HL-60 (cell line): Measurements from ENCODE around the gene ENGASE.
A peak's percentile ranks its signal among the peaks of the same experiment; 100 is the strongest.

Experiments
- DNase-seq, 2 experiments: peaks; one replicate each; pipeline ENCODE4 v3.0.0-alpha.2; 2010 to 2020; ENCODE audit warnings: low read depth in 1 of 2, low spot score in 1 of 2
- H3K27ac ChIP-seq: fragments of 250-450 bp; sonication (Bioruptor Pico); replicated peaks from 2 replicates; pipeline ENCODE4 v1.5.1; 2020; ENCODE audit warnings: mild to moderate bottlenecking, moderate library complexity
- H3K27me3 ChIP-seq: fragments of 250-450 bp; sonication (Bioruptor Pico); 2 replicates; pipeline ENCODE4 v1.5.1; 2021; ENCODE audit warnings: mild to moderate bottlenecking, moderate library complexity; ENCODE audit not compliant: insufficient read depth, poor library complexity, severe bottlenecking
- H3K4me3 ChIP-seq: replicated peaks from 2 replicates; pipeline ENCODE4 v1.5.1; 2011; ENCODE audit warnings: mild to moderate bottlenecking, control low read depth, low read length; ENCODE audit not compliant: insufficient read depth
- CTCF ChIP-seq: IDR thresholded peaks from one replicate; pipeline ENCODE4 v1.5.1; 2011; ENCODE audit warnings: low read length, control low read depth, inconsistent platforms; ENCODE audit not compliant: insufficient read depth
- GABPA ChIP-seq: IDR thresholded peaks from 2 replicates; pipeline ENCODE4 v1.6.1; 2012; ENCODE audit warnings: low read depth
- POLR2AphosphoS5 ChIP-seq: IDR thresholded peaks from 2 replicates; pipeline ENCODE4 v1.6.1; 2012; ENCODE audit warnings: low read depth
- SPI1 ChIP-seq: IDR thresholded peaks from 2 replicates; pipeline ENCODE4 v1.6.1; 2012; ENCODE audit warnings: low read depth, mild to moderate bottlenecking, borderline replicate concordance
- TF ChIP-seq, protein P1 (sequence below): IDR thresholded peaks from 2 replicates; pipeline ENCODE4 v1.6.1; 2012; ENCODE audit warnings: low read depth; ENCODE audit not compliant: insufficient replicate concordance

The ENGASE gene

DNA sequence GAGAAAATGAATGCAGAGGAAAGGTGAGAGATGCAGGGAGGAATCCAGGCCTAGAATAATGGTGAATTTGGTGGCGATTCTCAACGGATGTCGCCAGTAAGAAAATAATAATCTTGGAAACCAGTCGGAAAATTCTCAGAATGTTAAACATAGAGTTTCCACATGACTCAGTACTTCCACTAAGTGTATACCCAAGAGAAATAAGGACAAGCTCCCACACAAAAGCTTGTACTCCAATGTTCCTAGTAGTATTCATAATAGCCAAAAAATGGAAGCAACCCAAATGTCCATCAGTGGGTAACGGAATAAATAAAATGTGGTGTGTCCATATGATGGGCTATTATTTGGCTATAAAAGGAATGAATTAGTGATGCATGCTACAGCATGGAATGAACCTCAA is 19.4 kb upstream of the ENGASE start:
- no peak overlapping the region for H3K4me3 ChIP-seq
- no peak for DNase-seq
- TF ChIP-seq POLR2AphosphoS5: no peak
- TF ChIP-seq, protein P1, sequence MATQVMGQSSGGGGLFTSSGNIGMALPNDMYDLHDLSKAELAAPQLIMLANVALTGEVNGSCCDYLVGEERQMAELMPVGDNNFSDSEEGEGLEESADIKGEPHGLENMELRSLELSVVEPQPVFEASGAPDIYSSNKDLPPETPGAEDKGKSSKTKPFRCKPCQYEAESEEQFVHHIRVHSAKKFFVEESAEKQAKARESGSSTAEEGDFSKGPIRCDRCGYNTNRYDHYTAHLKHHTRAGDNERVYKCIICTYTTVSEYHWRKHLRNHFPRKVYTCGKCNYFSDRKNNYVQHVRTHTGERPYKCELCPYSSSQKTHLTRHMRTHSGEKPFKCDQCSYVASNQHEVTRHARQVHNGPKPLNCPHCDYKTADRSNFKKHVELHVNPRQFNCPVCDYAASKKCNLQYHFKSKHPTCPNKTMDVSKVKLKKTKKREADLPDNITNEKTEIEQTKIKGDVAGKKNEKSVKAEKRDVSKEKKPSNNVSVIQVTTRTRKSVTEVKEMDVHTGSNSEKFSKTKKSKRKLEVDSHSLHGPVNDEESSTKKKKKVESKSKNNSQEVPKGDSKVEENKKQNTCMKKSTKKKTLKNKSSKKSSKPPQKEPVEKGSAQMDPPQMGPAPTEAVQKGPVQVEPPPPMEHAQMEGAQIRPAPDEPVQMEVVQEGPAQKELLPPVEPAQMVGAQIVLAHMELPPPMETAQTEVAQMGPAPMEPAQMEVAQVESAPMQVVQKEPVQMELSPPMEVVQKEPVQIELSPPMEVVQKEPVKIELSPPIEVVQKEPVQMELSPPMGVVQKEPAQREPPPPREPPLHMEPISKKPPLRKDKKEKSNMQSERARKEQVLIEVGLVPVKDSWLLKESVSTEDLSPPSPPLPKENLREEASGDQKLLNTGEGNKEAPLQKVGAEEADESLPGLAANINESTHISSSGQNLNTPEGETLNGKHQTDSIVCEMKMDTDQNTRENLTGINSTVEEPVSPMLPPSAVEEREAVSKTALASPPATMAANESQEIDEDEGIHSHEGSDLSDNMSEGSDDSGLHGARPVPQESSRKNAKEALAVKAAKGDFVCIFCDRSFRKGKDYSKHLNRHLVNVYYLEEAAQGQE: no peak
- TF ChIP-seq CTCF: no peak
- no peak for TF ChIP-seq SPI1
- no peak for TF ChIP-seq GABPA
- no peak overlapping the region for H3K27ac ChIP-seq
- no peaks in the 10 kb centered on the region for H3K27me3 ChIP-seq

GRCh38 chr17:79057737-79058385 is 16.8 kb upstream of the ENGASE start:
- peak in 1 of 2 experiments; percentile 18 for DNase-seq
- no peaks in the 10 kb centered on the region for H3K27me3 ChIP-seq
- H3K27ac ChIP-seq: peak overlapping the region; percentile 12; the same call in 1 of the 2 replicates
- no peak overlapping the region for H3K4me3 ChIP-seq
- no peak for TF ChIP-seq CTCF
- no peak for TF ChIP-seq POLR2AphosphoS5
- TF ChIP-seq, protein P1: no peak
- no peak for TF ChIP-seq GABPA
- no peak for TF ChIP-seq SPI1

DNA sequence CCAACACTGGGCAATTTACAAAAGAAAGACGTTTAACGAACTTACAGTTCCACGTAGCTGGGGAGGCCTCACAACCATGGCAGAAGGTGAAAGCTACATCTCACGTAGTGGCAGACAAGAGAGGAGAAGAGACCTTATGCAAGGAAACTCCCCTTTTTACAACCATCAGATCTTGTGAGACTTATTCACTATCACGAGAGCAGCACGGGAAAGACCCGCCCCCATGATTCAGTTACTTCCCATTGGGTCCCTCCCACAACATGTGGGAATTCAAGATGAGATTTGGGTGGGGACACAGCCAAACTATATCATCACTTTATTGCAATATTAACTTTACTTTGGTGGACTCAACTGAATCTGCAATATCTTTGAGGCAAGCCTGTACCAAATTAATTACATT is 11.9 kb upstream of the ENGASE start:
- Histone ChIP-seq H3K27ac (no peak overlapping the region), H3K4me3 (no peak overlapping the region), H3K27me3 (no peaks in the 10 kb centered on the region)
- no peak for DNase-seq
- TF ChIP-seq SPI1 (no peak), GABPA (no peak), CTCF (no peak), POLR2AphosphoS5 (no peak)
- TF ChIP-seq, protein P1: no peak
